HG03521 (cell line): Measurements from ENCODE around the gene STAB2.

Experiments
- ATAC-seq: cut with Tn5 transposase; IDR thresholded peaks from one replicate; pipeline ENCODE4 v1.9.1; 2021; ENCODE audit warnings: mild to moderate bottlenecking, moderate library complexity; ENCODE audit not compliant: unreplicated experiment

STAB2 gene

DNA sequence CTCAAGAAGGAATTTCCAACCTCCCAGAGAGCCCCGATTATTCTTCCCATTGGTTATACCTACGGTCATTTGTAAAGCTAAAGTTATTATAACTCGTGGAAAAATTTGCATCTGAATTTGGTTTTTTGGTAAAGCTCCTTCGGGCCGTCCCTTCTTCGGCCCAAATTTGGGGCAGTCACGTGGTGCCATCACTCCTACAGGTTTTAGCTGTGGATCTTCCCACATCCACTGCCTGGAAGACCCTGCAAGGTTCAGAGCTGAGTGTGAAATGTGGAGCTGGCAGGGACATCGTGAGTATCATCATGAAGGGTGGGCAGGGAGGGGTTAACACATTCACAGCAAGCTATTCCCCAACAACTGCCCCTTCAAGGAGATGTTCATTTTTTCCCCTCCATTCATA is 148.2 kb downstream of the STAB2 start:
- no peak for ATAC-seq

DNA sequence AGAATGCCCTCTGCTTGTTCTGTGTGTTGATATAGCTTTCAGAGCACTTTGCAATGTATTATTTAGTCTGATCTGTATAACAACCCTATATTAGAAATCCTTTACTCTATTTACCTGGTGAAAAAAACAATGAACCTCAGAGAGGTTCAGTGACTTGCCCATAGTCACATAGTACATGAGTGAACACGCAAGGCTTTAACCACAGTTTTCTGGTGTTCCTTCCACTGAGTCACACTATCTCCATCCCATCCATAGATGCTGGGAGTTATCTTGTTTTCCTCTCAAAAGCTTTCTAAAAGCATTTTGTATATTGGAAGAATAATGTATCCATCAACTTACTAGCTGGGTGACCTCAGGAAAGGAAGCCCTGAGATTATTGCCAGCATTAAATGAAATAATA is 149.5 kb downstream of the STAB2 start:
- ATAC-seq = no peak

DNA sequence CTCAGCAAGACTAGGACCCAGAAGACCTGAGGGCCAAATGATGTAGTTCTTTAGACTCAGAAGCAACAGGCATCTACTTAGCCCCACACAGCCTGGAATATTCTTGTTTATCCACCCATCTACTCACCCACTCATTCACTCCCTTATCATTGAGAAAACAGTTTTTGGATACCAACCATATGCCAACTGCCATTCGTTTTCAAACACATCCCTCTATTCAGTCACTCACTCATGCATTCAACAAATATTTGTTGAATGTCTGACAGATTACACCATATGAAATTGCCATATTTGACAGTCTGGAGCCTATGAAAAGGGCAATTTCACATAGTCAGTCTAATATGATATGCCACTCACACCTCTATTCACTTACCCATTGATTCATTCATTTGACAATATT is 150.8 kb downstream of the STAB2 start:
- ATAC-seq = no peak

DNA sequence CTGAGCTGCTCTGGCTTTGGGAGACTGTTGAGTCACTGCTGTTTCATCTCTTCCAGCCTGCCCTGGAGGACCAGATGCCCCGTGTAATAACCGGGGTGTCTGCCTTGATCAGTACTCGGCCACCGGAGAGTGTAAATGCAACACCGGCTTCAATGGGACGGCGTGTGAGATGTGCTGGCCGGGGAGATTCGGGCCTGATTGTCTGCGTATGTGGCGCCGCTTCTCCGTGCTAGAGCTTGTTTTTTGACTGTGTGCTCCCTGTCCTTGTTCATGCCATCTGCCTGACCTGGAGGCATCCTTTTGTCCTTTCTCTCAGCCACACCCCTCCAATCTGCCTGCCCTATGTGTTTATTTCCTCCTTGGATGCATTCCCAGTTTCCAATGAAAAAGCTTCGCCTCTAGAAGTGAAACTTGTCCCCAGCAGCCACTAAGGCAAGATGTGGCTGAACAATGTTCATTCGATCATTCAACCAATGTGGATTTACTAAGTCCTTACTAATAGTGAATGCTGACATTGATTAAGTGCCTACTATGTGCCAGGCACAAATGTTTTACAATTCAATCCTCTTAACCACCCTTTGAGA is 155.4 kb downstream of the STAB2 start:
- ATAC-seq = no peak

DNA sequence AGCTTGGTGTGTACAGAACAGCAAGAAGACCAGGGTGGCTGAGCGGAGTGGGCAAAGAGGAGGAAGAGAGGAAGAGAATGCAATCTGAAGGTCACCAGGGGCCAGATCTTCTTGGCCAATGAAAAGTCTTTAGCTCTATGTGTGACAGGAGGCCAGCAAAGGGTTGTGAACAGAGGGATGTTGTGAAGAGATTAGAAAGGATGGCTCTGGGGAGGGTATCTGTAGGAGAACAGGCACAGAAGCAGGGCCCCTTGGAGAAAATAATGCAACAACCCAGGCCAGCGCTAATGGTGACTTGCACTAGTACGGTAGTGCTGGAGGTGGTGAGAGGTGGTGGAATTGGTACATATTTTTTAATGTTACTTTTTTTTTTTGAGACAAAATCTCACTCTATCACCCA is 156.7 kb downstream of the STAB2 start:
- ATAC-seq = no peak

DNA sequence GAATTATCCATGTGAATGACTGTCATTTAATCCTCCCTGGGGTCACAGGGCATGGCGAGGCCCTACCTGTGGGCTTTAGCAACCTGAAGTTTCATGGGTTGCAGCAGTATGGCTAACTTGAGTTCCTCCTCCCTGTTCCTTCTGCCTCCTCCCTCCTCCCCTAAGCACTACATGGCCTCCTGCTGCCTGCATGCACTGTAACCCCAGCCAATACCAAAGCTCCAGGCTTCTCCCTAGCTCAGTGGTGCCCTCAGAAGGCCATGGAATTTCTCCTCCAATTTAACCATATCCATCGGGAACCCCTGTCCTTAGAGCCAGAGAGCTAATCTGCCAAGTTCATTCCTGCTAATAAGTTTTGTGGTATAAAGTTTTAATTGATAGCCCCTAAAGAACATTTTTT is 158.9 kb downstream of the STAB2 start:
- ATAC-seq = no peak

DNA sequence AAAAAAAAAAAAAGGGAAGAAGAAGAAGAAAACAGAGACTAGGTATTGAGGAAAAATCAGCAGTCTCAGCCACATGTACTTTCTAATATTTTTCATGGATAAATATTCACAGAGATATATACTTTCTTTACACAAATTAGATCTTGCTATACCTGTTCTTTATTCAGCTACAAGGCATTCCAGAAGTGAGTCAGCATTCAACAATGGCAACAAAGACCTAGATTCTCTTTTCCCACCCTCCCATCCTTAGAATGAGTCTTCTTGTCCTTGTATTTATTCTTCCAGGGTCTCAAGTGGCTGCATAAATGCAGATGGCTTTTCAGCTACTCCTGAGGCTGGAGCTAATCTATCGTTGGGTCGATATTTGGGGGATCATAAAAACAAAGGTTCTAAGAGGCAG is 160.9 kb downstream of the STAB2 start:
- ATAC-seq = no peak

DNA sequence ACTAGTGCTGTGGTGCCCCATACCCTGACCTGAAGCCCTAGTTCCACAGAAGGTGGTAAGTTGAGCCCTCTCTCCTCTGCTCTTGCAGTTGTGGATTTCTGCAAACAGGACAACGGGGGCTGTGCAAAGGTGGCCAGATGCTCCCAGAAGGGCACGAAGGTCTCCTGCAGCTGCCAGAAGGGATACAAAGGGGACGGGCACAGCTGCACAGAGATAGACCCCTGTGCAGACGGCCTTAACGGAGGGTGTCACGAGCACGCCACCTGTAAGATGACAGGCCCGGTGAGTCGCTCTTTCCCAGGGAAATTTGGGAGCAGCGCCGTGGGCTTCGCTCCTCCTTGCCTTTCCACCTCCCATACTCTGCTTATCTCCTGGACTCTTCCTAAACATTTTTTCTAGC is 161.8 kb downstream of the STAB2 start:
- no peak for ATAC-seq

DNA sequence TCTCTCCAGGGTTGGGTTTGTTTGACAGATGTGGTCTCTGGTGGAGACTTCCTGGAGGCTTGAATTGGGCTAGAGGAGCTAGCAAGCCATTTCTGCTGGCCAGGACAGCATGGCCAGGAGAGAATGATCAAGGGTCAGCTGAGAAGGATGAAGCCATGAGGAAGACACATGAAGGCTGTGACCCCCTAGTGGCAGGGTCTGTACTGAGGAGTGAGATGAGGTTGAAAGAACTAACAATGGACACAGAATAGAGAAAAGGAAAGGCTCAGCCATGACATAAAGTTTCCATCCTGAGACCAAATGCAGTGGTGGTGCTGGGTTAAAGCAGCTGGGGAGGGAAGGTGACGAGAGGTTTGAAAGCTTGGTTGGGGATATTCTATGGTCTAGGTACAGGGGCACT is 164.1 kb downstream of the STAB2 start:
- ATAC-seq = no peak

DNA sequence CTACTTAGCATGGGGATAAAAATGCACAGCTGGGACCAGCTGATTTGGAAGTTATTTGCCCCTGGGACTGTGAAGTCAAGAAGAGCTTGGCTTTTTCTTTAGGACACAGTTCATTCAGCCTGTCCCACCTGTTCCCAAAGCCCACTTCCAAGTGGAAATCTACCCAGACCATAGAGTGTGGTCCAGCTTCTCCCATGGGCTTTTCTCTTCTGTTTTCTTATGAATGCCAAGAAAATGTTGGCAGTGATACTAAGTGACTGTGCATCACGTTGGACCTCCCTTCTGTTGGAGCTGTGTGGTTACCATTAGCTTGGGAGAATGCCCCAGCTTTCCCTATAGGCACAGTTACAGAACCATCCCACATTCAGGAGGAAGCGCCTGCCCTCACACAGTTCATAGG is 164.5 kb downstream of the STAB2 start:
- ATAC-seq = no peak

DNA sequence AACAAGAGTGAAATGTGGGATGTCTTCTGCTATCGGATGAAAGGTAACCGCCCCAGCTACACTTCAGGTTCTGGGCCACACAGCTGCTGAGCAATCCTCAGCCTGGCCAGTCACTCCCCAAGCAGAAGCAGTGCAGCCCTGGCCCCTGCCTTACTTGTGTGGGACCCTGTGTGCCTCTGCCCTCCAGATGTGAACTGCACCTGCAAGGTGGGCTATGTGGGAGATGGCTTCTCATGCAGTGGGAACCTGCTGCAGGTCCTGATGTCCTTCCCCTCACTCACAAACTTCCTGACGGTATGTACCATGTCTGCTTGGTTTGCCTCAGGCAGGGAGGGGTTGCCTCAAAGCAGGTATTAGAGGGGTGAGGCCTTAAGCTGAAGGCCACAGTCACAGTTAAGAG is 168.4 kb downstream of the STAB2 start:
- no peak for ATAC-seq

DNA sequence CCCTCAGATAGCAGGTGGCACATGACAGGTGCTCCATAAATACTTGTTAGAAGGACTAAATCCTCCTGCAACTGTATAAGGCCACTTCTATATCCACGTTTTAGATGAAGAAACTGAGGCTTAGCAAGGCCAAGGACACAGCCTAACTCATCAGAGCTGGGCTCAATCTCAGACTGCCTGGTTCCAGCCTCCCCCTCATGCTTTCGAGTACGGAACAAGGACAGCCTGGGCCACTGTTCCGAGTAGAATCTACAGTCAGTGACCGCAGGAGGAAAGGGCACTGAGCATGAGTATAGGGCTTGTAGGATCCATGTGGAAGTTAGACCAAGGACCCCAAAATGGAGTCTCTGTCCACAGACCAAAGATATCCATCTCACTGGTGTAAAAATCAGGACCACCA is 169.4 kb downstream of the STAB2 start:
- ATAC-seq = no peak

DNA sequence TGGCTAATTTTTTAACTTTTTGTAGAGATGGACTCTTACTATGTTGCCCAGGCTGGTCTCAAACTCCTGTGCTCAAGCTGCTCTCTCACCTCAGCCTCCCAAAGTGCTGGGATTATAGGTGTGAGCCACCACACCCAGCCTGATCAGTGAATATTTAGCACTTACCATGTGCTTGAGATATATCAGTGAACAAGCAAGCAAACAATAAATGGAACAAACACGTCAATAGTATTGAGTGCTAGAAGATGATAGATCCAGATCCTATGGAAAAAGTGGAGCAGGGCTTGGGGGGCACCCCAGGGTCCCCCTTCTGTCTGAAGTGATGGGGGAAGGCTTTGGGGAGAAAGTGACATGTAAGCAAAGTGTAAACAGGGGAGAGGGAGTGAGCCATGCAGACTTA is 170.2 kb downstream of the STAB2 start:
- no peak for ATAC-seq

DNA sequence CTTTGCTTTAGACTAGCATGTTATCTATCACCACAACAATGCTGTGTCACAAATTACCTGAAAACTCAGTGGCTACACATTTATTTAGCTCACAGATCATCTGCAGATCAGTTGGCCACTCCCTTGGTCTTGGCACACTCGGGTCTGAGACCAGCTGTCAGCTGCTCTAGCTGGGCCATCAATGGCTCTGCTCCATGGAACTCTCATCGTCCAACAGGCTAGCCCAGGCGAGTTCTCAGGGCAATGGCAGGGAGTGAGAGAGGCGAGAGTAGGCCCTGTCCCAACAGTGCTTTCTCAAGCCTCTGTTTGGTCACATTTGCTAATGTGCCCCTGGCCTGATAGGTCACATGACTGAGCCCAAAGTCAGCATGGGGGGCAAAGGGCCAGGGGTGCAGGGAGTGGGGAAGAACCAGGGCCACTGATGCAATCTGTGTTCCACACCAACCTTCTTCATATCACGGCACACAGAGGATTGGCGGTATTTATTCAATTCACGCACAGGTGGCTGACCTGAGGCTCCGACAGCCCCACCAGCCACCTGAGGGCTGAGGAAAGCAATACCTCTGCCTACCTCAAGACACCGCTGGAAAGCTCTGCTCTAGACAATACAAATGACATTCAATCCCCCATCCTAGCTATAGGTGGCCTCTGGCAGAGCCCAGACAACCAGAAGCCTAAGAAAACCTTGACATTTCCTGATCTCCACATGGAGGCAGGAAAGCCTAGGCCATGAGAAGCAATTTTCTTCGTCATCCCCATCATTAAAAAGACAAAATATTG is 171.4 kb downstream of the STAB2 start:
- ATAC-seq = no peak

DNA sequence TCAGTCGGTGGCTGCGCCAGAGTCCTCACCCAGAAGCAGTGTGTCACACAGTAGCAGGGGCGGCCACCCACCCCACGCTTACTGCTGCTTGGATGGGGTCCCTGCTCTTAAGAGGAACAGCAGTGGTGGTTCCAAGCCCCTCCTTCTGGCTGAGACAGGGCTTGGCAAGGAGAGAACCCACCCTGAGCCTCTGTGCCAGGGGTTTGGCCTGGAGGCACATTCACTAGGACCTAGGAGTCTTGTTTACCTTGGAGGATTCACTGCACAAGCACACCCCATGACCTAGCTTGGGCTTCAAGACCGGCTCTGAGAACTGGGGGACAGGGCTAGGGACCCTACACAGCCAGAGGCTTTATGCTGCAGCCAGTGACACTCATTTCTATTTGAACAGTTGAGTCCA is 175.4 kb downstream of the STAB2 start:
- ATAC-seq = no peak

DNA sequence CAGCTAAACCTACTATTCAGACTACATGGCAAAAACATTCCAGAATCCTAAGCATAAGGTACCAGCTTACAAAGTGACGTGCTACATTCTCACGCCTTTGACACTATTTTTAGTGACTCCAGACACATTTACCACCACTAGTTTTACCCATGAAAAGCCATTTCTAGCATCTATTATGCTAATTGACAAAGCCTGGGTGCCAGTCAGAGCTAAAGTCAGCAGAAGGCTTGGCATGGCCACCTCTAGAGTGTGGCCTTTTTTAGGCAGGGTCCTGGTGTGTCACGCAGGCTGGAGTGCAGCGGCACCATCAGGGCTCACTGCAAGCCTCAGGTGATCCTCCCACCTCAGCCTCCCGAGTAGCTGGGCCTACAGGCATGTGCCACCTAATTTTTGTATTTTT is 178.2 kb downstream of the STAB2 start:
- no peak for ATAC-seq

DNA sequence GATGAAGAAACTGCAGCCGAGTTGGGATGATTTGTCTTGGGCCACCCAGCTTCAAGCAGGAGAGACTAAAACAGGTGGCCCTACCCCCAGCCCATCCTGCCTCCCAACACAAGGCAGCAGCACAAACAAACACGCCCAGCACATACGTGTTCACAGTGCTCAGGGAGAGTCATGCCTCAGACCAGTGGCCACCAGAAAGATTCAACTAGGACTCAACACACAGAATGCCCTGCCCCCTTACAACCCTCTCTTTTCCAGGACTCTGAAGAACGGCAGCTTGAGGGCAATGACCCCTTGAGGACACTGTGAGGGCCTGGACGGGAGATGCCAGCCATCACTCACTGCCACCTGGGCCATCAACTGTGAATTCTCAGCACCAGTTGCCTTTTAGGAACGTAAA is 179.0 kb downstream of the STAB2 start:
- ATAC-seq = no peak

DNA sequence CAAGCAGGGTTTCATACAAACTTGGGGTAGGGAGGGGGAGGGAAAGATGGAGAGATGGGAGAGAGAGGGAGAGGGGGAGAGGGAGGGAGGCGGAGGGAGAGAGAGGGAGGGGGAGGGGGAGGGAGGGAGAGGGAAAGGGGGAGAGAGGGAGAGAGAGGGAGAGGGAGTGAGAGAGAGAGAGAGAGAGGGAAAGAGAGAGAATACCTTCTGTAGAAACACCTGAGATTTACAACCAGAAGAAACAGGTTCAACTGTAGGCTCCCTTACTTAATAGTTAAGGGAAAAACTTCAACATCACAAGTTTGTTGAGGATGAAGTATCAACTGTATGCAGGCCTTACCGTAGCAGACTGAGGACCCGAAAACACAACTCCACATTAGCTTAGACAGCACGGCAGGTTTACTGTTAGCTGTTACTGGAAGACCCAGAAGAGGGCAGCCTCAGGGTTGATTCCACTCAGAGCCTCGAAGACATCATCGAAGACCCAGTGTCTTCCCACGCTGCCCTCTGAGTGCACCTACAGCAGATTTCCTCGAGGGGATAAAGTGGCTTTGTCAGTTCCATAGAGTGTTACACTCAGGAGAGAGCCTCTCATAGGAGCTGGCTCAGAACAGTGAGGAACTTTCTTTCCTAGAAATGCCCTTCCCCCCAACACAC is 181.5 kb downstream of the STAB2 start:
- no peak for ATAC-seq

DNA sequence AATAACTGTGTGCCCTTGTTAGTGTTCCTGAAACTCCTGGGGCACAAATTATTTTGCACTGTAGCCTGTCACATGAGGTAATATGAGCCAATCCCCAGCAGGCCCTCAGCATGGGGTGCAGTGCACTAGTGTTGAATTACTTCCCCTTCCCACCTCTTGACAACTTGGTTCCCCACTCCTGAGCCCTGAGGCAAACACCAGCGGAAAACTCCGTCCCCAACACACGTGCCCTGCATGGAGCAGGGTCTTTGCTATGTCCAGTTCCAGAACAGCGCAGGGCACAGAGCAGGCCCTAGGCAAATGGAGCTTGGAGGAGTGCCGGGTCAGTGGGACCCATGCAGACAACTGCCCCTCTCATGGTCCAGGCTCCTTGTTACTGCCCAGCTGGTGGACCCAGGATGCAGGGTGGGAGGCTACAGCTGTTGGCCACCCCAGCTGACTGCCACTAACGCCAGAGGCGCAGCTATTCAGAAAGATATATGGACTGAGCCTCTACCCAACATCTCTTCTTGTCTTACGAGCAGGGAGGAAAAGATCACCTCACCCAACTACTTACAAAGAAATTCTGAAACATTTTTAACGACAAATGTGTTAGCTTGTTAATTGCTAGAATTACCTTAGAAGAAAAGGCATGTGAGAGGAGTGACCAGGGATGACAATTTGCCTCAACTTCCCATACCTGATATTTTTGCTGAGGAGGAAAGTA is 182.3 kb downstream of the STAB2 start:
- no peak for ATAC-seq

DNA sequence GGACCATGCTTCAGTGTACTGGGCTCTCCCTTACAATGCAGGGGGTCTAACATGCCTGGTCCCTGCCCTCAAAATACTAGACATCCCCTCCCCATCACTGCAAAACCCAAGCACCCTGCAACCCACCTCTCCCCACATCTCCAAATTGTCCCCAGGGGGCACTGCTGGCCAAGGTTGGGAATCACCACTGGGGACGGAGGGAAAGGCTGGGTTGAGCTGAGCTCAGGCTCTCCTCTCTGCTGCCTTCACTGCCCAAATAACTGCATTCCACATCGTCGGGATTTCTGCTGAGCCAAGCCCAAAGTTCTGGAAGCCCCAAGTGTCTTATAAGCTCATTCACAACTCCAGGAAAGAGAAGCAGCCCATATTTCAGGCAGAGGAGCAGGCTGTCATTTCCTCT is 184.4 kb downstream of the STAB2 start:
- no peak for ATAC-seq

DNA sequence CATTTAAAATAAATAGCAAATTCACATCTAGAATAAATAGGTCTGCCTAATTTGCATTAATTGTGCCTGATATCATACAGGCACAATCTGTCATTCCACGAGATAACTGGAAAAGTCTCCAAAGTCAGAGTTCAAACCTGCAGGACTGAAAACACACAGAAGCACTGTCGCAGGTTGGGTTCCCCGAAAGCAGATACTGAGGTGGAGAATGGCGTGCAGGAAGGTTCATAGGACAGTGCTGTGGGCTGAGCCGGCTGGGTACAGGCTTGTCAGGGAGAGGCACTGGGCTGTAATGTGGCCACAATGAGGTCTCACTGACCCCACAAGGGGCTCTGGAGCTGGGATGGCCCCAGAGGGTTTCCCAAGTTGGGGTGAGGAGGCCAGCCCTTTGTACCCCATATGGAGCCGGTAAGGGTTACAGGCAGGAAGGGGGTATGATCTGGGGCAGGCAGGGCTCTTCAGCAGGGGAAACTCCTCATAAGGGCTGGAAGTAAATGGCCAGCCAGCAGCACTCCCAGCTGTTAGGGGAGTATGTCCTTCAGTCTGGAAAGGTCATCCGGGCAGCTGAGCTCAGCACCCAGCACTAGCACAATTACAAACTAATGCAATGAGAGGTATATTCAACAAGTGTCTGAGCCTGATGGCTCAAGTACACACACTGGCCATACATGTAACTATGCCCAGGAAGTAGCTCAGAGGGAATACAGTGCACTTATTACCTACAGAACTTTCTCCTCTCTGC is 185.5 kb downstream of the STAB2 start:
- no peak for ATAC-seq
